Mesodermal cell (in vitro differentiated cells): ENCODE data around the gene ULK4.
"Not testable (repeated sequence)": the region's sequence is repeated elsewhere in the genome, so short reads cannot be mapped to it uniquely, and the experiment has no call there.

Experiments
- H3K27ac ChIP-seq: 2 replicates; pipeline ENCODE4 v1.7.0; 2013; ENCODE audit warnings: mild to moderate bottlenecking, low read depth, low read length, moderate library complexity; ENCODE audit not compliant: severe bottlenecking
- H3K36me3 ChIP-seq: 2 replicates; pipeline ENCODE4 v1.7.1; 2013; ENCODE audit warnings: mild to moderate bottlenecking, low read length, moderate library complexity; ENCODE audit not compliant: control insufficient read depth, insufficient read depth
- H3K4me1 ChIP-seq: one replicate; pipeline ENCODE4 v1.7.1; 2013; ENCODE audit warnings: mild to moderate bottlenecking, low read length; ENCODE audit not compliant: insufficient read depth, control insufficient read depth, poor library complexity, severe bottlenecking
- H3K4me3 ChIP-seq: 2 replicates; pipeline ENCODE4 v1.7.0; 2013; ENCODE audit warnings: low read length, control low read depth, mild to moderate bottlenecking; ENCODE audit not compliant: insufficient read depth, poor library complexity, severe bottlenecking; ENCODE audit errors: extremely low read depth
- H3K9me3 ChIP-seq: 2 replicates; pipeline ENCODE4 v1.7.1; 2013; ENCODE audit warnings: mild to moderate bottlenecking, low read length, moderate library complexity; ENCODE audit not compliant: control insufficient read depth
- WGBS, 2 experiments: methylation state at CpG; one replicate each; pipeline ENCODE4 v1.1.5; 2013; ENCODE audit warnings: missing lambda C conversion rate in 2 of 2; ENCODE audit not compliant: insufficient coverage in 2 of 2; 5-methylcytosine and 5-hydroxymethylcytosine counted together

Gene ULK4

GRCh38 chr3:41447701-41448100 is 514.2 kb downstream of the ULK4 start:
- Histone ChIP-seq H3K27ac (no peak overlapping the region), H3K36me3 (no peaks in the 10 kb centered on the region), H3K9me3 (no peaks in the 10 kb centered on the region), H3K4me3 (no peak overlapping the region), H3K4me1 (no peaks in the 10 kb centered on the region)
- WGBS, 2 experiments: 93 to 100% methylated on average over 3 of the region's 4 CpGs

DNA sequence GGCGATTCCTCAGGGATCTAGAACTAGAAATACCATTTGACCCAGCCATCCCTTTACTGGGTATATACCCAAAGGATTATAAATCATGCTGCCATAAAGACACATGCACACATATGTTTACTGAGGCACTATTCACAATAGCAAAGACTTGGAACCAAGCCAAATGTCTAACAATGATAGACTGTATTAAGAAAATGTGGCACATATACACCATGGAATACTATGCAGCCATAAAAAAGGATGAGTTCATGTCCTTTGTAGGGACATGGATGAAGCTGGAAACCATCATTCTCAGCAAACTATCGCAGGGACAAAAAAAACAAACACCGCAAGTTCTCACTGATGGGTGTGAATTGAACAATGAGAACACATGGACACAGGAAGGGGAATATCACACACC is 515.6 kb downstream of the ULK4 start:
- WGBS, 2 experiments: no CpG with 5 or more reads among the region's 3 CpGs
- H3K36me3 ChIP-seq, H3K27ac ChIP-seq, H3K4me3 ChIP-seq, H3K9me3 ChIP-seq, H3K4me1 ChIP-seq: not testable (repeated sequence)

GRCh38 chr3:41441568-41441967 is 520.3 kb downstream of the ULK4 start:
- H3K4me1 ChIP-seq: no peaks in the 10 kb centered on the region
- H3K4me3 ChIP-seq: no peak overlapping the region
- H3K9me3 ChIP-seq: no peaks in the 10 kb centered on the region
- no peak overlapping the region for H3K27ac ChIP-seq
- H3K36me3 ChIP-seq: no peaks in the 10 kb centered on the region
- 86% methylated on average over 2 of the region's 4 CpGs; no CpG with 5 or more reads in 1 of the 2 experiments for WGBS, 2 experiments

DNA sequence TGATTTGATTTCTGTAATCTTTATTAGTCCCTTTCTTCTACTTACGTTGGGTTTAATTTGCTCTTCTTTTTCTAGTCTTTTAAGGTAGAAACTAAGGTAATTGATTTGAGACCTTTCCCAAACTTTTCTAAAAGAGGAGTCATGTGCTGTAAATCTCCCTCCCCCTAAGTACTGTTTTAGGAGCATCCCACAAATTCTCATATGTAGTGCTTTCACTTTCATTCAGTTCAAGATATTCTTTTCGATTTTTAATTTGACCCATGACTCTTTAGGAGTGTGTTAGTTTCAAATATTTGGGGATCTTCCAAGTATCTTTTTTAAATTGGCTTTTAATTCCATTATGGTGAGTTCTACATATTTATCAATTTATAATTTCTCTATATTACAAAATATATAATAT is 520.8 kb downstream of the ULK4 start:
- WGBS, 2 experiments: no CpG with 5 or more reads among the region's 2 CpGs
- H3K9me3 ChIP-seq: no peaks in the 10 kb centered on the region
- no peak overlapping the region for H3K27ac ChIP-seq
- H3K4me3 ChIP-seq: no peak overlapping the region
- H3K4me1 ChIP-seq: no peaks in the 10 kb centered on the region
- no peaks in the 10 kb centered on the region for H3K36me3 ChIP-seq

DNA sequence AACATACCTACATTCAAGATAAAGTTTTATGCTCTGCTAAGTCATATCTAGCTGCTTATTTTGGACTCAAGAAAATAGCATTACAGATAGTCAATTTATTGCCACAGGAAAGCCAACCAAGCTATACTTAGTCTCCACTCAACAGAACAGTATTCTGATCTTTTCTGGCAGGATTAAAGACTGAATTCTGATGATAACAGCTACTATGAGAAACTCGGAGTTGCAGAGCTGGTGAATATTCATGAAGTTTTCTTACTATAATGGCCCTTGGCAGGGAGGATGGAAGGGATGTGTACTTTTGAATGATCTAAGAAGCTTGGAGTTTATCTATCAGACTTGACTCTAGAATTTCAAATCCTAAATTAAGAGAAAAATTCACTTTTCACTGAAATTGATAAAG is 524.9 kb downstream of the ULK4 start:
- Histone ChIP-seq H3K9me3 (no peaks in the 10 kb centered on the region), H3K27ac (no peak overlapping the region), H3K36me3 (no peaks in the 10 kb centered on the region), H3K4me3 (no peak overlapping the region), H3K4me1 (no peaks in the 10 kb centered on the region)
- no CpG with 5 or more reads among the region's 1 CpG for WGBS, 2 experiments

DNA sequence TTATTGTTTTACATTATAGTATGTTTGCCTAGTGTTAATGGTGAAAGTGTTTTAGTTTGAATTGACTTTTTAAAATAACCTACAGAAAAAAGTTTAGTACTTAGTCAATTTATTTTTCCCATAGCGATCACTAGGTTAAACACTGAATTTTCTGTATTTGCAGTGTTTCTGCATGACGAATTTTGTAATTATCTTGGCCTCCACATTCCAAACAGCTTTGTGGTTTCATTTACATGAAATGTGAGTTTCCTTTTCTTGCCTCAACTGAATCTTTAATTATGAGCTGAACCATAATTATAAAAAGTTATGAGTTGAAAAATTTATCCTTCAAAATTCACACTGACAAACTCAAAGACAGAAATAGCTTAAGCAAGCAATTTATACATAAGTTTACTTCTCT is 527.1 kb downstream of the ULK4 start:
- H3K9me3 ChIP-seq: no peaks in the 10 kb centered on the region
- no peaks in the 10 kb centered on the region for H3K4me1 ChIP-seq
- H3K27ac ChIP-seq: no peak overlapping the region
- 82% methylated on average over 2 of the region's 2 CpGs; no CpG with 5 or more reads in 1 of the 2 experiments for WGBS, 2 experiments
- no peaks in the 10 kb centered on the region for H3K36me3 ChIP-seq
- no peak overlapping the region for H3K4me3 ChIP-seq

DNA sequence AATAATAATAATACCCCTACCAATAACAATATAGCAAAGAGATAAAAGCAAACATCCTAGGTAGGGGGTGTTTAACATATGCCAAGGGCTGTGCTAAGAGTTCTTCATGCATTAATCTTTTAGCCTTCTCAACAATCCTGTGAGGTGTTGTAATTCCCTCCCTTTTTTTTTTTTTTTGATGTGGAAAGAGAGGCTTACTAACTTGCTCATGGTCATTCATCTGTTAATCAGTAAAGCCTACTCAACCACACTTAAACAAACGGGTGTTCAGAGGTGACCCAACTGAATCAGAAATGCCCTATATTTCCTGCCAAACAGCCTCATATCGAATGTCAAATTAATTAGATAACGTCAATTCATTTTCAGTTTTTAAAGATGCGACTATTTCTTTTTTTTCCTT is 530.5 kb downstream of the ULK4 start:
- Histone ChIP-seq H3K36me3 (no peaks in the 10 kb centered on the region), H3K9me3 (peaks cover 3% of the 10 kb centered on the region), H3K27ac (no peak overlapping the region), H3K4me1 (no peaks in the 10 kb centered on the region), H3K4me3 (no peak overlapping the region)
- WGBS, 2 experiments: 78 to 88% methylated on average over 4 of the region's 4 CpGs

GRCh38 chr3:41430886-41431285 is 531.0 kb downstream of the ULK4 start:
- Histone ChIP-seq H3K27ac (no peak overlapping the region), H3K9me3 (peaks cover 3% of the 10 kb centered on the region), H3K36me3 (no peaks in the 10 kb centered on the region), H3K4me1 (no peaks in the 10 kb centered on the region), H3K4me3 (no peak overlapping the region)
- WGBS, 2 experiments: 97 to 99% methylated on average over 11 of the region's 12 CpGs

- H3K4me3 ChIP-seq: no peak overlapping the region
- no peak overlapping the region for H3K27ac ChIP-seq
- 90 to 91% methylated on average over 2 of the region's 3 CpGs for WGBS, 2 experiments
- H3K9me3 ChIP-seq: peaks cover 3% of the 10 kb centered on the region
- H3K36me3 ChIP-seq: no peaks in the 10 kb centered on the region
- no peaks in the 10 kb centered on the region for H3K4me1 ChIP-seq
Measured at GRCh38 chr3:41430391-41430790, 531.5 kb downstream of the ULK4 start.

- Histone ChIP-seq H3K36me3 (no peaks in the 10 kb centered on the region), H3K4me3 (no peak overlapping the region), H3K4me1 (no peaks in the 10 kb centered on the region), H3K27ac (no peak overlapping the region), H3K9me3 (peaks cover 3% of the 10 kb centered on the region)
- no CpG with 5 or more reads among the region's 3 CpGs for WGBS, 2 experiments
Measured at GRCh38 chr3:41426485-41426884, 535.4 kb downstream of the ULK4 start.

DNA sequence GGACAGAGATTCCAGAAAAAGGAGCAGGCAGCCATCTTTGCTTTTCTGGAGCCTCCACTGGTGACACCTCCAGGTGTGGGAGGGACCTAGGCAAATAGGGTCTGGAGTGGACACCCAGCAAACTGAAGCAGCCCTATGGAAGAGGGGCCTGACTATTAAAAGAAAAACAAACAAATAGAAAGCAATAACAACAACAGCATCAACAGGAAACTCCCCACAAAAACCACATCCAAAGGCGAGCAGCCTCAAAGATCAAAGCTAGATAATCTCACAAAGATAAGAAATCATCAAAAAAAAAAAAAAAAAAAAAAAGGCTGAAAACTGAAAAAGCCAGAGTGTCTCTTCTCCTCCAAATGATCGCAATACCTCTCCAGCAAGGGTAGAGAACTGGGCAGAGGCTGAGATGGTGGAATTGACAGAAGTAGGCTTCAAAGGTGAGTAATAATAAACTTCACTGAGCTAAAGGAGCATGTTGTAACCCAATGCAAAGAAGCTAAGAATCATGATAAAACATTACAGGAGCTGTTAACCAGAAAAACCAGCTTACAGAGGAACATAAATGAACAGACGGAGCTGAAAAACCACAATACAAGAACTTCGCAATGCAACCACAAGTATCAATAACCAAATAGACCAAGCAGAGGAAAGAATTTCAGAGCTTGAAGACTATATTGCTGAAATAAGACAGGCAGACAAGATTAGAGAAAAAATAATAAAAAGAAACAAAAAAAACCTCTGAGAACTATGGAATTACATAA is 537.2 kb downstream of the ULK4 start:
- Histone ChIP-seq H3K27ac (no peak overlapping the region), H3K9me3 (peaks cover 3% of the 10 kb centered on the region), H3K36me3 (no peaks in the 10 kb centered on the region), H3K4me3 (no peak overlapping the region), H3K4me1 (no peaks in the 10 kb centered on the region)
- no CpG with 5 or more reads among the region's 4 CpGs for WGBS, 2 experiments
